PC-3 (cell line): ENCODE measurements around the gene BPIFB4. TPM values are rescaled to one million over a fixed set of nuclear protein-coding genes. Genes with fewer than 3 reads are reported as not detected.

Source experiments
- ATAC-seq: fragments of 200-7000 bp; cut with Tn5 transposase; 2 replicates; pipeline ENCODE4 v1.9.1; 2020; ENCODE audit warnings: mild to moderate bottlenecking, moderate library complexity
- BruUV-seq: library from RNA; stranded (reverse); fragments of 400-500 nt; replicated peaks from 2 replicates; lab custom pipeline; 2021; lab: Mats Ljungman, UMichigan
- CTCF ChIA-PET: fragments of 300-600 bp; sonication (Branson Sonifier 250); formaldehyde crosslinking; loops from one replicate; lab custom pipeline; 2022; ENCODE audit warnings: antibody characterized with exemption; lab: Charles Lee
- POLR2A ChIA-PET: fragments of 300-600 bp; sonication (Branson Sonifier 250); formaldehyde crosslinking; loops from one replicate; lab custom pipeline; 2022; ENCODE audit warnings: antibody characterized with exemption; ENCODE audit not compliant: unreplicated experiment; lab: Charles Lee
- DNase-seq: peaks from one replicate; pipeline ENCODE4 v3.0.0-alpha.2; 2015
- H2AFZ ChIP-seq: fragments of 300-600 bp; sonication (generic); 2 replicates; pipeline ENCODE4 v1.6.0; 2016; ENCODE audit warnings: antibody characterized with exemption, low read length
- H3F3A ChIP-seq: fragments of 300-600 bp; sonication (generic); one replicate; pipeline ENCODE4 v1.6.0; 2017; ENCODE audit warnings: antibody characterized with exemption, low read length, control low read depth, mild to moderate bottlenecking; ENCODE audit not compliant: unreplicated experiment
- H3K27ac ChIP-seq: fragments of 300-600 bp; sonication (generic); 2 replicates; pipeline ENCODE4 v1.5.1; 2016; ENCODE audit warnings: mild to moderate bottlenecking, low read length
- H3K27me3 ChIP-seq: fragments of 300-600 bp; sonication (generic); 2 replicates; pipeline ENCODE4 v1.6.1; 2016; ENCODE audit warnings: low read length, mixed read lengths
- H3K36me3 ChIP-seq: fragments of 300-600 bp; sonication (generic); 2 replicates; pipeline ENCODE4 v1.6.1; 2016; ENCODE audit warnings: low read depth, mixed run types, low read length, mixed read lengths
- H3K4me1 ChIP-seq: fragments of 300-600 bp; sonication (generic); 2 replicates; pipeline ENCODE4 v1.5.1; 2016; ENCODE audit warnings: low read length; ENCODE audit not compliant: insufficient read depth
- H3K4me2 ChIP-seq: fragments of 300-600 bp; sonication (generic); 2 replicates; pipeline ENCODE4 v1.6.0; 2016; ENCODE audit warnings: low read length
- H3K4me3 ChIP-seq: fragments of 300-600 bp; sonication (generic); 2 replicates; pipeline ENCODE4 v1.5.1; 2016; ENCODE audit warnings: mild to moderate bottlenecking, low read length, mixed read lengths
- H3K79me2 ChIP-seq: fragments of 300-600 bp; sonication (generic); 2 replicates; pipeline ENCODE4 v1.6.1; 2017; ENCODE audit warnings: low read length, mixed read lengths
- H3K9ac ChIP-seq: fragments of 300-600 bp; sonication (generic); 2 replicates; pipeline ENCODE4 v1.6.0; 2016; ENCODE audit warnings: mild to moderate bottlenecking, low read length
- H3K9me2 ChIP-seq: fragments of 300-600 bp; sonication (generic); replicated peaks from 2 replicates; pipeline ENCODE4 v1.6.1; 2016; ENCODE audit warnings: mixed run types, low read length, mixed read lengths
- H3K9me3 ChIP-seq: fragments of 300-600 bp; sonication (generic); 2 replicates; pipeline ENCODE4 v1.6.1; 2016; ENCODE audit warnings: low read length, mixed read lengths
- H4K20me1 ChIP-seq: fragments of 300-600 bp; sonication (generic); 2 replicates; pipeline ENCODE4 v1.6.1; 2016; ENCODE audit warnings: low read length, mixed read lengths
- CTCF ChIP-seq: fragments of 300-600 bp; sonication (generic); conservative IDR thresholded peaks from 2 replicates; pipeline ENCODE4 v1.5.1; 2017; ENCODE audit warnings: antibody characterized with exemption, low read depth, mild to moderate bottlenecking, low read length
- EZH2 ChIP-seq: fragments of 300-600 bp; sonication (generic); IDR thresholded peaks from one replicate; pipeline ENCODE4 v1.6.1; 2017; ENCODE audit warnings: antibody characterized with exemption, mild to moderate bottlenecking, low read length; ENCODE audit not compliant: unreplicated experiment
- EZH2phosphoT487 ChIP-seq: fragments of 300-600 bp; sonication (generic); IDR thresholded peaks from 2 replicates; pipeline ENCODE4 v1.6.1; 2018; ENCODE audit warnings: mild to moderate bottlenecking, antibody characterized with exemption, low read length, borderline replicate concordance
- intact Hi-C: fragments of 100-400 bp; cut with micrococcal nuclease; formaldehyde crosslinking; loops from 2 replicates; pipeline ENCODE4 v1.9.0; 2023
- total RNA-seq: library from RNA; depleted of rRNA; stranded (reverse); fragments of >200 nt; gene quantifications from 2 replicates; pipeline ENCODE4 v1.2.3, GENCODE V29; 2014

Gene BPIFB4
- total RNA-seq, 1 experiment from 2014 or later: not detected

GRCh38 chr20:33124261-33124660, 44.8 kb downstream of the BPIFB4 start:
- Histone ChIP-seq H3K27me3 (peaks cover 41% of the 10 kb centered on the region), H3K9me2 (no peaks in the 10 kb centered on the region), H3K9me3 (no peaks in the 10 kb centered on the region), H2AFZ (no peak overlapping the region), H3K4me2 (no peak overlapping the region), H3F3A (no peaks in the 10 kb centered on the region), H3K36me3 (no peaks in the 10 kb centered on the region), H3K27ac (no peak overlapping the region), H3K79me2 (no peaks in the 10 kb centered on the region), H3K4me1 (peaks cover 10% of the 10 kb centered on the region), H4K20me1 (no peaks in the 10 kb centered on the region), H3K4me3 (no peak overlapping the region), H3K9ac (no peak overlapping the region)
- POLR2A ChIA-PET: no interaction called here
- intact Hi-C loops: no loop called here
- TF ChIP-seq CTCF (no peak), EZH2phosphoT487 (no peak), EZH2 (no peak)
- ATAC-seq (no peak), DNase-seq (no peak)
- CTCF ChIA-PET: no interaction called here
- no TSS peak for BruUV-seq

GRCh38 chr20:33124994-33125393, 45.6 kb downstream of the BPIFB4 start:
- H3K36me3 ChIP-seq: no peaks in the 10 kb centered on the region
- no peak overlapping the region for H3K27ac ChIP-seq
- H3K9me2 ChIP-seq: no peaks in the 10 kb centered on the region
- CTCF ChIA-PET: no interaction called here
- H3K9me3 ChIP-seq: no peaks in the 10 kb centered on the region
- no peaks in the 10 kb centered on the region for H3F3A ChIP-seq
- peaks cover 7% of the 10 kb centered on the region for H3K4me1 ChIP-seq
- peaks cover 47% of the 10 kb centered on the region for H3K27me3 ChIP-seq
- H3K79me2 ChIP-seq: no peaks in the 10 kb centered on the region
- POLR2A ChIA-PET: no interaction called here
- intact Hi-C loops: no loop called here
- no peak overlapping the region for H3K4me2 ChIP-seq
- ATAC-seq (no peak), DNase-seq (no peak)
- no TSS peak for BruUV-seq
- no peak overlapping the region for H3K4me3 ChIP-seq
- H4K20me1 ChIP-seq: no peaks in the 10 kb centered on the region
- no peak overlapping the region for H2AFZ ChIP-seq
- TF ChIP-seq EZH2phosphoT487 (no peak), EZH2 (no peak), CTCF (no peak)
- H3K9ac ChIP-seq: no peak overlapping the region

GRCh38 chr20:33125983-33126382, 46.5 kb downstream of the BPIFB4 start:
- no TSS peak for BruUV-seq
- intact Hi-C loops: no loop called here
- Histone ChIP-seq H3K27me3 (peaks cover 47% of the 10 kb centered on the region), H3K36me3 (no peaks in the 10 kb centered on the region), H3K9me2 (no peaks in the 10 kb centered on the region), H3K9me3 (no peaks in the 10 kb centered on the region), H3K4me2 (no peak overlapping the region), H4K20me1 (no peaks in the 10 kb centered on the region), H3F3A (no peaks in the 10 kb centered on the region), H3K79me2 (no peaks in the 10 kb centered on the region), H3K4me3 (no peak overlapping the region), H2AFZ (no peak overlapping the region), H3K9ac (no peak overlapping the region), H3K4me1 (no peaks in the 10 kb centered on the region), H3K27ac (no peak overlapping the region)
- no peak for DNase-seq
- no peak for ATAC-seq
- ChIA-PET CTCF (no interaction called here), POLR2A (no interaction called here)
- no peak for TF ChIP-seq EZH2phosphoT487
- TF ChIP-seq CTCF: no peak
- no peak for TF ChIP-seq EZH2
